Peyer's patch (tissue), 4 donors: Measurements from ENCODE around the gene FANK1. TPM values are rescaled to one million over a fixed set of nuclear protein-coding genes. Genes with fewer than 3 reads are reported as not detected.
A peak's percentile ranks its signal among the peaks of the same experiment; 100 is the strongest.
"Not testable (repeated sequence)": the region's sequence is repeated elsewhere in the genome, so short reads cannot be mapped to it uniquely, and the experiment has no call there.

Experiments
- DNase-seq, 3 donors: peaks; one replicate each; pipeline ENCODE4 v3.0.0-alpha.2; 2017 to 2019
- H3K27ac ChIP-seq, 4 donors: fragments of 200-600 bp; sonication (generic); one replicate each; pipeline ENCODE4 v1.5.1; 2016 to 2019
- H3K27me3 ChIP-seq, 2 donors: fragments of 200-600 bp; sonication (generic); one replicate each; pipeline ENCODE4 v1.5.1; 2019
- H3K36me3 ChIP-seq, 3 donors: fragments of 200-600 bp; sonication (generic); one replicate each; pipeline ENCODE4 v1.5.1; 2016 to 2019
- H3K4me1 ChIP-seq, 4 donors: fragments of 200-600 bp; sonication (generic); one replicate each; pipeline ENCODE4 v1.5.1; 2016 to 2019
- H3K4me3 ChIP-seq, 4 donors: fragments of 200-600 bp; sonication (generic); 1 replicate in 3 of 4; 2 replicates in 1 of 4; pipeline ENCODE4 v1.5.1; 2016 to 2019; ENCODE audit warnings: mild to moderate bottlenecking in 1 of 4
- H3K9me3 ChIP-seq, 4 donors: fragments of 200-600 bp; sonication (generic); one replicate each; pipeline ENCODE4 v1.5.1; 2016 to 2019; ENCODE audit warnings: mild to moderate bottlenecking in 1 of 4
- CTCF ChIP-seq, 6 experiments: fragments of 450-650 bp in 4 of 6; fragments of 200-600 bp in 2 of 6; sonication (generic) in 1 of 6; IDR thresholded peaks; one replicate each; pipeline ENCODE4 v1.5.1; 2017 to 2019; ENCODE audit warnings: antibody characterized with exemption in 6 of 6, mild to moderate bottlenecking in 3 of 6, moderate library complexity in 1 of 6
- POLR2A ChIP-seq, 2 donors: fragments of 450-650 bp; IDR thresholded peaks; one replicate each; pipeline ENCODE4 v1.5.1; 2017; ENCODE audit warnings: antibody characterized with exemption in 2 of 2, mild to moderate bottlenecking in 2 of 2, moderate library complexity in 2 of 2
- total RNA-seq, 4 donors: library from RNA; depleted of rRNA; stranded (reverse); fragments of >200 nt; gene quantifications; one replicate each; pipeline ENCODE4 v1.1.0, GENCODE V29; 2016

FANK1 gene
- total RNA-seq, 4 donors from 2014 or later, result 1.4 to 7.9 (median 3.5) TPM; not detected in 1

- Histone ChIP-seq H3K36me3 (peaks cover 0 to 33% (median 0%) of the 10 kb centered on the region in 3 donors), H3K9me3 (no peaks in the 10 kb centered on the region), H3K4me3 (no peak within 1 kb of the TSS), H3K27me3 (no peaks in the 10 kb centered on the region), H3K27ac (no peak within 1 kb of the TSS), H3K4me1 (no peaks in the 10 kb centered on the region)
- no peak for TF ChIP-seq POLR2A (IDR thresholded peaks at IDR 0.05)
- TF ChIP-seq CTCF (IDR thresholded peaks at IDR 0.05), result no peak
- DNase-seq, result no peak
Measured at GRCh38 chr10:125881192-125881591, 15.2 kb upstream of the FANK1 start, which contains the start of gene DHX32. Gene DHX32 (minus strand): TSS chr10:125881292. CDS start chr10:125880824, 468 bp downstream.

GRCh38 chr10:125882596-125882995 is 13.8 kb upstream of the FANK1 start:
- Histone ChIP-seq H3K36me3 (peaks cover 0 to 29% (median 0%) of the 10 kb centered on the region in 3 donors), H3K27ac (no peak overlapping the region), H3K4me1 (no peaks in the 10 kb centered on the region), H3K27me3 (no peaks in the 10 kb centered on the region), H3K4me3 (no peak overlapping the region), H3K9me3 (no peaks in the 10 kb centered on the region)
- DNase-seq, result no peak
- TF ChIP-seq POLR2A (IDR thresholded peaks at IDR 0.05) (no peak), CTCF (IDR thresholded peaks at IDR 0.05) (no peak)

DNA sequence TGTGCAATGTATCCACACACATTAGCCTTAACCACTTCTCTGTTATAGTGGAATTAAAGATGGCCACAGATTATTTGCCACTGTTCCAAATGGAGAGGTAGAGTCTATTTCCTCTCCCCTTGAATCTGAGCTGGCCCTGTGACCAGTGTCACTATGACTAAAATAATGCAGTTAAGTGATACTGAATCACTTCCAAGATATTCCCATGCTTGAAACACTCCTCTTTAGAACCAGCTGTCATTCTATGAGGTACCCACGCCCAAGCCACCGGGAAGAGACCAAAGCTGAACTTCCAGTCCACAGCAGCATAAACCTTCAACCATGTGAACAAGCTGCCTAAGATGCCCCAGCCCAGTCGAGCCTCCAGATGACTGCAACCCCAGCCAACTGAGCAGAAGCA is 13.2 kb upstream of the FANK1 start:
- Histone ChIP-seq H3K27me3 (no peaks in the 10 kb centered on the region), H3K9me3 (no peaks in the 10 kb centered on the region), H3K4me3 (no peak overlapping the region), H3K36me3 (peaks cover 0 to 29% (median 0%) of the 10 kb centered on the region in 3 donors), H3K4me1 (no peaks in the 10 kb centered on the region), H3K27ac (no peak overlapping the region)
- DNase-seq, result no peak
- TF ChIP-seq POLR2A (IDR thresholded peaks at IDR 0.05) (no peak), CTCF (IDR thresholded peaks at IDR 0.05) (no peak)

- no peaks in the 10 kb centered on the region for H3K27me3 ChIP-seq
- no peak for TF ChIP-seq CTCF (IDR thresholded peaks at IDR 0.05)
- TF ChIP-seq POLR2A (IDR thresholded peaks at IDR 0.05), result no peak
- H3K27ac ChIP-seq, result no peak overlapping the region
- DNase-seq, result no peak
- no peak overlapping the region for H3K4me3 ChIP-seq
- H3K9me3 ChIP-seq, result no peaks in the 10 kb centered on the region
- peaks cover 0 to 17% (median 0%) of the 10 kb centered on the region in 3 donors for H3K36me3 ChIP-seq
- H3K4me1 ChIP-seq, result no peaks in the 10 kb centered on the region
Measured at GRCh38 chr10:125886914-125887512, 9.4 kb upstream of the FANK1 start.

DNA sequence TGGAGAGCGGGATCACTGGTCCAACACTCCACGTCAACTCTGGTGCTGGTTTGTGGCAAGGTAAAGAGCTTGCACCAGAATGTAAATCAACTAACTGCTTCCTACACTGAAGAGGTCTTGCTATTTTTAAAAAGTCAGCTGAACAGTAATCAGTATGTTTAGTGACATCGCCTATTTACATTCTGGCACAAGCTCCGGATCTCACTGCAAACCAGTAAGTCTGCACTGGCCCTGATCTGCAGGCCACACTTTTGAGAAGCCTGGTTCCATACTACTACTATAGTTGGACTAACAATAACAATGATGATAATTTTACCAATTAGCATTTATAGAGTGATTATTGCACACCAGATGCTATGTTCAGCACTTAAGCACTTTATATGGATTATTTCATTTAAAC is 6.9 kb upstream of the FANK1 start:
- H3K36me3 ChIP-seq, DNase-seq, H3K4me3 ChIP-seq, H3K4me1 ChIP-seq, H3K9me3 ChIP-seq, H3K27me3 ChIP-seq, H3K27ac ChIP-seq: not testable (repeated sequence)

DNA sequence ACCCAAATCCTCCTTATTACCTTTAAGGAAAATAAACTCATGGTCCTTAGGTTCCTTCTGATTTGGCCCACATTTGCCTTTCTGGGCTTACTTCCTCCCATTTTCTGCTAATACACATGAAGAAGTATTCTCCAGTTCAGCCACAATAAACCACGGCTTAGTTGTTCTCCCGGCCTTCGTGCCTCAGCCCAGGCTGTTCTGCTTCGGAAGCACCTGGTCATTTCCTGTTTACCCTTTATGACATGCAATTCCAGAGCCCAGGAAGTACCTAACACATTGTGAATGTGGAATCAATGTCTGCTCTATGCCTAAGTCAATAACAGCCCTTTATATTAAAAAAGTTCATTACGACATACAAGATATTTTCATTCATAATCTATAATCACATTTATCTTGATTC is 4.0 kb upstream of the FANK1 start:
- DNase-seq, result peak in 1 of 3 donors; percentile 67
- peak overlapping the region in 1 of 4 donors; percentile 4 for H3K27ac ChIP-seq

GRCh38 chr10:125894176-125894575 is 2.2 kb upstream of the FANK1 start:
- H3K27ac ChIP-seq, DNase-seq, H3K36me3 ChIP-seq, H3K9me3 ChIP-seq, H3K4me1 ChIP-seq, H3K4me3 ChIP-seq, H3K27me3 ChIP-seq: not testable (repeated sequence)

More for the DNA sequence above, 4.0 kb upstream of the FANK1 start:
- H3K36me3 ChIP-seq, H3K4me1 ChIP-seq, H3K9me3 ChIP-seq, H3K4me3 ChIP-seq, H3K27me3 ChIP-seq: not testable (repeated sequence)

GRCh38 chr10:125895130-125896087 is 955 bp upstream of the FANK1 start:
- peak overlapping the region; percentile 56 to 87 (median 74) for H3K4me3 ChIP-seq
- H3K36me3 ChIP-seq, H3K9me3 ChIP-seq, H3K4me1 ChIP-seq, H3K27me3 ChIP-seq: not testable (repeated sequence)
- peak; percentile 42 to 69 (median 69) for DNase-seq
- peak overlapping the region; percentile 77 to 87 (median 81) for H3K27ac ChIP-seq

GRCh38 chr10:125897317-125897716 is 953 bp downstream of the FANK1 start:
- not testable (repeated sequence) for H3K9me3 ChIP-seq, H3K4me1 ChIP-seq, H3K36me3 ChIP-seq, DNase-seq, H3K27me3 ChIP-seq, H3K27ac ChIP-seq
- H3K4me3 ChIP-seq, result peak overlapping the region in 1 of 4 donors; percentile 68

DNA sequence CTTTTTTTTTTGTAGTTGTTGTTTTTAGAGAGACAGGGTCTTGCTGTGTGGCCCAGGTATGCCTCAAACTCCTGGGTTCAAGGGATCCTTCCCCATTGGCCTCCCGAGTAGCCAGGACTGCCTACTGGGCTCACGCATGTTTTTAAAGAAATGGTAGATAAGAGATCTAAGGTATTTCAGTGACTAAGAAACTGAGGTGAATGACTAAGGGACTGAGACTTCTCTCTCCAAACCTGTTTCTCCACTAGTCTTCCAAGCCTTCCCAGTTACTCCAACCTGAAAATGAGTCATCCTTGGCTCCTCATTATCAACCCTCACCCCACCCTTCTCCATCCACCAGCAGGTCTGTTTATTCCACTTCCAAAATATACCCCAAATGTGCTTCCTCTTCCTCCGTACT is 4.6 kb downstream of the FANK1 start:
- H3K9me3 ChIP-seq, H3K4me1 ChIP-seq, DNase-seq, H3K27me3 ChIP-seq, H3K36me3 ChIP-seq, H3K27ac ChIP-seq, H3K4me3 ChIP-seq: not testable (repeated sequence)
